GM12878 (cell line): Measurements from ENCODE around the gene LIMA1. TPM values are rescaled to one million over a fixed set of nuclear protein-coding genes. Genes with fewer than 3 reads are reported as not detected.

Experiments
- ATAC-seq: fragments of 200-7000 bp; cut with Tn5 transposase; 3 replicates; pipeline ENCODE4 v1.9.1; 2020; ENCODE audit warnings: mild to moderate bottlenecking, moderate library complexity
- BruUV-seq: library from RNA; stranded (reverse); fragments of 400-500 nt; replicated peaks from 2 replicates; lab custom pipeline; 2021; lab: Mats Ljungman, UMichigan
- CTCF ChIA-PET: fragments of 300-600 bp; sonication (Branson Sonifier 250); formaldehyde crosslinking; extraction: SDS; loops from one replicate; lab custom pipeline; 2021; ENCODE audit warnings: inconsistent platforms; lab: Yijun Ruan, JAX
- POLR2A ChIA-PET: fragments of 350-600 bp; formaldehyde crosslinking; extraction: SDS; loops from one replicate; lab custom pipeline; 2021; ENCODE audit warnings: inconsistent platforms; lab: Charles Lee
- RAD21 ChIA-PET: fragments of 300-600 bp; sonication (Branson Sonifier 250); formaldehyde crosslinking; loops from one replicate; lab custom pipeline; 2023; ENCODE audit warnings: antibody characterized with exemption; ENCODE audit not compliant: unreplicated experiment; lab: Charles Lee
- SMC1A ChIA-PET: fragments of 300-600 bp; sonication (Branson Sonifier 250); formaldehyde crosslinking; loops from one replicate; lab custom pipeline; 2023; ENCODE audit not compliant: unreplicated experiment, uncharacterized antibody; lab: Charles Lee
- DNase-seq: peaks from one replicate; pipeline ENCODE4 v3.0.0-alpha.2; 2011; ENCODE audit warnings: low read depth, low spot score
- FAIRE-seq: peaks from 3 replicates; lab custom pipeline; 2011; peaks lifted over from hg19 to GRCh38; lab: Jason Lieb, UNC
- H2AFZ ChIP-seq: 2 replicates; pipeline ENCODE4 v1.6.0; 2011; ENCODE audit warnings: low read depth, low read length, control low read depth; ENCODE audit not compliant: control insufficient read depth
- H3K27ac ChIP-seq: 2 replicates; pipeline ENCODE4 v1.5.1; 2011; ENCODE audit warnings: control low read depth; ENCODE audit not compliant: control insufficient read depth, insufficient read depth
- H3K27me3 ChIP-seq, 2 experiments: replicated peaks in 1 of 2; 2 replicates each; pipeline versions ENCODE4 v1.6.0 to v1.6.1; 2011; ENCODE audit warnings: low read length in 1 of 2; ENCODE audit not compliant: control insufficient read depth in 2 of 2, insufficient read depth in 2 of 2
- H3K36me3 ChIP-seq, 2 experiments: 2 replicates each; pipeline ENCODE4 v1.5.1; 2011; ENCODE audit warnings: low read length in 1 of 2; ENCODE audit not compliant: control insufficient read depth in 2 of 2, insufficient read depth in 2 of 2
- H3K4me1 ChIP-seq: 2 replicates; pipeline ENCODE4 v1.6.1; 2011; ENCODE audit warnings: mild to moderate bottlenecking, low read length, moderate library complexity, mixed read lengths; ENCODE audit not compliant: control insufficient read depth, insufficient read depth
- H3K4me2 ChIP-seq: 2 replicates; pipeline ENCODE4 v1.6.0; 2011; ENCODE audit warnings: control low read depth; ENCODE audit not compliant: control insufficient read depth, insufficient read depth
- H3K4me3 ChIP-seq: fragments of 200-600 bp; sonication (generic); 2 replicates; pipeline ENCODE4 v1.5.1; 2016
- H3K79me2 ChIP-seq: 2 replicates; pipeline ENCODE4 v1.6.0; 2011; ENCODE audit warnings: low read length; ENCODE audit not compliant: control insufficient read depth, insufficient read depth
- H3K9ac ChIP-seq: 2 replicates; pipeline ENCODE4 v1.8.0; 2011; ENCODE audit warnings: low read length, control low read depth, mixed read lengths; ENCODE audit not compliant: control insufficient read depth, insufficient read depth
- H3K9me3 ChIP-seq: replicated peaks from 3 replicates; pipeline ENCODE4 v1.5.1; 2011; ENCODE audit warnings: mild to moderate bottlenecking, low read length; ENCODE audit not compliant: control insufficient read depth, insufficient read depth
- H4K20me1 ChIP-seq: 2 replicates; pipeline ENCODE4 v1.6.0; 2011; ENCODE audit not compliant: control insufficient read depth, insufficient read depth
- ATF7 ChIP-seq: fragments of 450-650 bp; IDR thresholded peaks from 2 replicates; pipeline ENCODE4 v1.6.1; 2016; ENCODE audit warnings: low read depth, mild to moderate bottlenecking
- BHLHE40 ChIP-seq, 2 experiments: fragments of 450-650 bp in 1 of 2; IDR thresholded peaks; 2 replicates each; pipeline ENCODE4 v1.6.1; 2011 to 2017; ENCODE audit warnings: low read depth in 2 of 2, borderline replicate concordance in 1 of 2, improper control_type of control experiment in 1 of 2, low read length in 1 of 2, mild to moderate bottlenecking in 1 of 2
- CHD4 ChIP-seq: fragments of 200-600 bp; sonication (generic); IDR thresholded peaks from 2 replicates; pipeline ENCODE4 v1.6.1; 2016; ENCODE audit warnings: mild to moderate bottlenecking
- GATAD2B ChIP-seq: fragments of 450-650 bp; conservative IDR thresholded peaks from 2 replicates; pipeline ENCODE4 v1.6.1; 2017; ENCODE audit warnings: low read depth, mild to moderate bottlenecking, moderate library complexity
- MEF2A ChIP-seq: IDR thresholded peaks from 2 replicates; pipeline ENCODE4 v1.6.1; 2011; ENCODE audit warnings: low read depth, mild to moderate bottlenecking, low read length, moderate library complexity; ENCODE audit not compliant: insufficient read depth
- NBN ChIP-seq: fragments of 450-650 bp; IDR thresholded peaks from 2 replicates; pipeline ENCODE4 v1.6.1; 2016
- NFXL1 ChIP-seq: fragments of 450-650 bp; IDR thresholded peaks from 2 replicates; pipeline ENCODE4 v1.6.1; 2017; ENCODE audit warnings: antibody characterized with exemption, mild to moderate bottlenecking, borderline replicate concordance
- NR2F1 ChIP-seq: fragments of 450-650 bp; conservative IDR thresholded peaks from 2 replicates; pipeline ENCODE4 v1.6.1; 2017; ENCODE audit warnings: mild to moderate bottlenecking
- PAX5 ChIP-seq: IDR thresholded peaks from 2 replicates; pipeline ENCODE4 v1.6.1; 2011; ENCODE audit warnings: low read depth, low read length, borderline replicate concordance
- SMAD1 ChIP-seq: fragments of 450-650 bp; IDR thresholded peaks from 2 replicates; pipeline ENCODE4 v1.6.1; 2018; ENCODE audit warnings: mild to moderate bottlenecking, low read depth; ENCODE audit not compliant: partially characterized antibody
- ZNF384 ChIP-seq: IDR thresholded peaks from 2 replicates; pipeline ENCODE4 v1.6.1; 2012; ENCODE audit warnings: low read depth, mild to moderate bottlenecking, low read length, improper control_type of control experiment, borderline replicate concordance
- WGBS: methylation state at CpG from one replicate; pipeline ENCODE4 v1.1.6; 2016; ENCODE audit warnings: low lambda C conversion rate; ENCODE audit not compliant: insufficient replicate concordance, insufficient coverage; ENCODE audit errors: missing lambda C conversion rate; 5-methylcytosine and 5-hydroxymethylcytosine counted together
- in situ Hi-C: fragments of 300-500 bp; cut with MboI; formaldehyde crosslinking; loops from 9 replicates; pipeline ENCODE4 v1.14.3; 2018; ENCODE audit warnings: mixed read lengths
- intact Hi-C: fragments of 100-400 bp; cut with micrococcal nuclease; formaldehyde crosslinking; loops from one replicate; pipeline ENCODE4 v1.14.2; 2022; ENCODE audit not compliant: unreplicated experiment
- polyA plus RNA-seq, 11 experiments: library from polyadenylated mRNA; depleted of rRNA in 4 of 11; unstranded in 6 of 11; stranded (reverse) in 5 of 11; fragments of >200 nt; fragmentation: Nextera tagmentation in 4 of 11; fragmentation: Illumina TruSeq in 1 of 11; extraction: Ambion mirVana in 4 of 11; extraction: Trizol in 1 of 11; gene quantifications; 1 replicate in 1 of 11; 2 replicates in 10 of 11; pipeline versions ENCODE4 v1.2.1 to v1.2.3, GENCODE V29; 2011 to 2016; ENCODE audit warnings: inconsistent platforms in 2 of 11, missing spikeins in 2 of 11, low read depth in 1 of 11
- total RNA-seq, 4 experiments: library from RNA; depleted of rRNA in 3 of 4; stranded (reverse); fragments of >200 nt in 3 of 4; fragmentation: Illumina TruSeq in 1 of 4; extraction: Trizol in 1 of 4; gene quantifications; 2 replicates each; pipeline versions ENCODE4 v1.2.1 to v1.2.3, GENCODE V29; 2013 to 2021
- TF ChIP-seq, protein P1 (sequence below): fragments of 450-650 bp; formaldehyde crosslinking; IDR thresholded peaks from 2 replicates; pipeline ENCODE4 v1.4.0; 2022; ENCODE audit warnings: mild to moderate bottlenecking, moderate library complexity
- TF ChIP-seq, protein P2 (sequence below): fragments of 450-650 bp; IDR thresholded peaks from 2 replicates; pipeline ENCODE4 v1.6.1; 2017; ENCODE audit warnings: low read depth, mild to moderate bottlenecking, moderate library complexity

LIMA1 gene
- total and polyA plus RNA-seq, 10 of the 15 experiments (the other 5 are each of a cell fraction or from before 2014, with no cell fraction given), result 53.2 to 109 (median 60.8) TPM

DNA sequence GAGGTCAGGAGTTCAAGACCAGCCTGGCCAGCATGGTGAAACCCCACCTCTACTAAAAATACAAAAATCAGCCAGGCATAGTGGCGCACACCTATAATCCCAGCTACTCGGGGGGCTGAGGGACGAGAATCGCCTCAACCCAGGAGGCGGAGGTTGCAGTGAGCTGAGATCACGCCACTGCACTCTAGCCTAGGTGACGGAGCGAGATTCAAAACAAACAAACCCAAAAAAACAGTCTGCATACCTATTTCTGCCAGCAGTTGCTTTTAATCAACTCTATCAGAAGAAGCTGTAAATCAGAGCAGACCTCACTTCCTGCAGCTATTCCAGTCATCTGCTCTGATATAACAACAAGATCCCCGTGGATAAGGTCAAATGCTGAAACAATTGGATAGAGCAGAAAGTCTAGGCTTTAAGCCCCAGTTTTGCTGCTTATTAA, 50.5 kb downstream of the LIMA1 start (continued):
- TF ChIP-seq, protein P1, sequence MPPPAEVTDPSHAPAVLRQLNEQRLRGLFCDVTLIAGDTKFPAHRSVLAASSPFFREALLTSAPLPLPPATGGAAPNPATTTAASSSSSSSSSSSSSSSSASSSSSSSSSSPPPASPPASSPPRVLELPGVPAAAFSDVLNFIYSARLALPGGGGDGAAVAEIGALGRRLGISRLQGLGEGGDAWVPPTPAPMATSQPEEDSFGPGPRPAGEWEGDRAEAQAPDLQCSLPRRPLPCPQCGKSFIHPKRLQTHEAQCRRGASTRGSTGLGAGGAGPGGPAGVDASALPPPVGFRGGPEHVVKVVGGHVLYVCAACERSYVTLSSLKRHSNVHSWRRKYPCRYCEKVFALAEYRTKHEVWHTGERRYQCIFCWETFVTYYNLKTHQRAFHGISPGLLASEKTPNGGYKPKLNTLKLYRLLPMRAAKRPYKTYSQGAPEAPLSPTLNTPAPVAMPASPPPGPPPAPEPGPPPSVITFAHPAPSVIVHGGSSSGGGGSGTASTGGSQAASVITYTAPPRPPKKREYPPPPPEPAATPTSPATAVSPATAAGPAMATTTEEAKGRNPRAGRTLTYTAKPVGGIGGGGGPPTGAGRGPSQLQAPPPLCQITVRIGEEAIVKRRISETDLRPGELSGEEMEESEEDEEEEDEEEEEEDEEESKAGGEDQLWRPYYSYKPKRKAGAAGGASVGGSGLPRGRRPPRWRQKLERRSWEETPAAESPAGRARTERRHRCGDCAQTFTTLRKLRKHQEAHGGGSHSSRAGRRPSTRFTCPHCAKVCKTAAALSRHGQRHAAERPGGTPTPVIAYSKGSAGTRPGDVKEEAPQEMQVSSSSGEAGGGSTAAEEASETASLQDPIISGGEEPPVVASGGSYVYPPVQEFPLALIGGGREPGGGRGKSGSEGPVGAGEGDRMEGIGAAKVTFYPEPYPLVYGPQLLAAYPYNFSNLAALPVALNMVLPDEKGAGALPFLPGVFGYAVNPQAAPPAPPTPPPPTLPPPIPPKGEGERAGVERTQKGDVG, result no peak
- TF ChIP-seq CHD4 (no peak), MEF2A (no peak), NFXL1 (no peak), GATAD2B (no peak), SMAD1 (no peak)
- TF ChIP-seq, all 136 proteins: peak for 0

DNA sequence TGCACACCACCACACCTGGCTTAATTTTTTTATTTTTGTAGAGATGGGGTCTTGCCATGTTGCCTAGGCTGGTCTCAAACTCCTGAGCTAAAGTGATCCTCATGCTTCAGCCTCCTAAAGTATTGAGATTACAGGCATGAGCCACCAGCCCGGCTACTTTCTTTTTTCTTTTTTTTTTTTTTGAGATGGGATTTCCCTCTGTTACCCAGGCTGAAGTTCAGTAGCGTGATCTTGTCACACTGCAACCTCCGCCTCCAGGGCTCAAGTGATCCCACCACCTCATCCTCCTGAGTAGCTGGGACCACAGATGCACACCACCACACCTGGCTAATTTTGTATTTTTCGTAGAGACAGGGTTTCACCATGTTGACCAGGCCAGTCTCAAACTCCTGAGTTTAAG, 51.1 kb downstream of the LIMA1 start:
- no peak for FAIRE-seq
- no TSS peak for BruUV-seq

More for the DNA sequence above, 51.1 kb downstream of the LIMA1 start:
- ATAC-seq (peak; percentile 86), DNase-seq (no peak)
- 0% methylated on average over 4 of the region's 4 CpGs for WGBS
- ChIA-PET SMC1A (interaction anchor here (0.6 to 5.2 kb wide), 10 partner anchors 10 to 122 kb away, joined by 3 to 26 read pairs (median 8); no protein-coding TSS in a partner anchor), POLR2A (interaction anchor here (0.8 to 4.2 kb wide), 6 partner anchors 8 to 52 kb away, joined by 3 to 24 read pairs (median 4); no protein-coding TSS in a partner anchor), RAD21 (interaction anchor here (1.1 to 4.9 kb wide), 7 partner anchors 11 to 52 kb away, joined by 3 to 28 read pairs (median 3); no protein-coding TSS in a partner anchor), CTCF (interaction anchor here (1.0 to 2.6 kb wide), 4 partner anchors 8 to 100 kb away, joined by 3 to 7 read pairs (median 6); no protein-coding TSS in a partner anchor)
- H3K9ac ChIP-seq, result no peak overlapping the region
- H3K79me2 ChIP-seq, result no peaks in the 10 kb centered on the region
- H2AFZ ChIP-seq, result no peak overlapping the region; the same call in 1 of the 2 replicates
- no peak overlapping the region for H3K4me2 ChIP-seq
- H4K20me1 ChIP-seq, result no peaks in the 10 kb centered on the region
- intact Hi-C loops, result no loop called here
- peak; percentile 75 for TF ChIP-seq ZNF384
- TF ChIP-seq NR2F1, result no peak
- peak in 1 of 2 experiments; percentile 49; a peak in 1 of 4 replicates for TF ChIP-seq BHLHE40 (IDR thresholded peaks at IDR 0.05; ENCODE audit: borderline replicate concordance in 1 of 2, low read depth in 2 of 2, low read length in 1 of 2)
- no peak for TF ChIP-seq PAX5
- peak; percentile 50; the same call in 1 of the 2 replicates for TF ChIP-seq NBN
- 0 out of 2 replicates have a peak, but pooled peaks have one; percentile 13 for TF ChIP-seq ATF7
- TF ChIP-seq, protein P2, sequence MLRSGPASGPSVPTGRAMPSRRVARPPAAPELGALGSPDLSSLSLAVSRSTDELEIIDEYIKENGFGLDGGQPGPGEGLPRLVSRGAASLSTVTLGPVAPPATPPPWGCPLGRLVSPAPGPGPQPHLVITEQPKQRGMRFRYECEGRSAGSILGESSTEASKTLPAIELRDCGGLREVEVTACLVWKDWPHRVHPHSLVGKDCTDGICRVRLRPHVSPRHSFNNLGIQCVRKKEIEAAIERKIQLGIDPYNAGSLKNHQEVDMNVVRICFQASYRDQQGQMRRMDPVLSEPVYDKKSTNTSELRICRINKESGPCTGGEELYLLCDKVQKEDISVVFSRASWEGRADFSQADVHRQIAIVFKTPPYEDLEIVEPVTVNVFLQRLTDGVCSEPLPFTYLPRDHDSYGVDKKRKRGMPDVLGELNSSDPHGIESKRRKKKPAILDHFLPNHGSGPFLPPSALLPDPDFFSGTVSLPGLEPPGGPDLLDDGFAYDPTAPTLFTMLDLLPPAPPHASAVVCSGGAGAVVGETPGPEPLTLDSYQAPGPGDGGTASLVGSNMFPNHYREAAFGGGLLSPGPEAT, result peak; percentile 47; the same call in 1 of the 2 replicates
- H3K9me3 ChIP-seq, result no peaks in the 10 kb centered on the region
- in situ Hi-C loops, result no loop called here
- H3K36me3 ChIP-seq, result no peaks in the 10 kb centered on the region
- H3K27me3 ChIP-seq, result no peaks in the 10 kb centered on the region
- no peaks in the 10 kb centered on the region for H3K4me1 ChIP-seq
- H3K27ac ChIP-seq, result no peak overlapping the region
- no peak overlapping the region for H3K4me3 ChIP-seq
